Astrocyte (in vitro differentiated cells and primary cell): Measurements from ENCODE around the gene PDE1C. TPM values are rescaled to one million over a fixed set of nuclear protein-coding genes. Genes with fewer than 3 reads are reported as not detected.

Experiments used
- DNase-seq: peaks from one replicate; pipeline ENCODE4 v3.0.0-alpha.2; 2010; ENCODE audit warnings: low read depth
- FAIRE-seq: peaks from 2 replicates; lab custom pipeline; 2011; peaks lifted over from hg19 to GRCh38; lab: Jason Lieb, UNC
- H2AFZ ChIP-seq: 2 replicates; pipeline ENCODE4 v1.6.0; 2012; ENCODE audit warnings: low read depth, low read length, inconsistent platforms
- H3K27ac ChIP-seq: 2 replicates; pipeline ENCODE4 v1.5.1; 2011; ENCODE audit warnings: low read depth, low read length, inconsistent platforms
- H3K27me3 ChIP-seq: 2 replicates; pipeline ENCODE4 v1.6.0; 2011; ENCODE audit warnings: low read length, inconsistent platforms; ENCODE audit not compliant: insufficient read depth
- H3K36me3 ChIP-seq: 2 replicates; pipeline ENCODE4 v1.5.1; 2011; ENCODE audit warnings: low read length, inconsistent platforms; ENCODE audit not compliant: insufficient read depth
- H3K4me1 ChIP-seq: 2 replicates; pipeline ENCODE4 v1.5.1; 2011; ENCODE audit warnings: low read length, inconsistent platforms; ENCODE audit not compliant: insufficient read depth
- H3K4me2 ChIP-seq: 2 replicates; pipeline ENCODE4 v1.6.0; 2012; ENCODE audit warnings: low read length, inconsistent platforms
- H3K4me3 ChIP-seq: 2 replicates; pipeline ENCODE4 v1.5.1; 2011; ENCODE audit warnings: low read depth, mild to moderate bottlenecking, low read length, inconsistent platforms; ENCODE audit not compliant: insufficient read depth
- H3K79me2 ChIP-seq: 2 replicates; pipeline ENCODE4 v1.6.0; 2012; ENCODE audit warnings: mild to moderate bottlenecking, low read length, inconsistent platforms; ENCODE audit not compliant: insufficient read depth
- H3K9ac ChIP-seq: 2 replicates; pipeline ENCODE4 v1.6.0; 2012; ENCODE audit warnings: mild to moderate bottlenecking, low read length, inconsistent platforms
- H3K9me3 ChIP-seq: 2 replicates; pipeline ENCODE4 v1.5.1; 2012; ENCODE audit warnings: low read depth, mild to moderate bottlenecking, low read length, inconsistent platforms; ENCODE audit not compliant: insufficient read depth
- H4K20me1 ChIP-seq: 2 replicates; pipeline ENCODE4 v1.6.0; 2012; ENCODE audit warnings: low read length, inconsistent platforms; ENCODE audit not compliant: insufficient read depth
- H3K27ac Mint-ChIP-seq: one replicate; pipeline ENCODE4 v1.8.0; 2021; ENCODE audit warnings: mild to moderate bottlenecking, mixed read lengths; ENCODE audit not compliant: unreplicated experiment
- H3K27me3 Mint-ChIP-seq: one replicate; pipeline ENCODE4 v1.8.0; 2021; ENCODE audit warnings: low read depth, mixed read lengths; ENCODE audit not compliant: unreplicated experiment
- H3K36me3 Mint-ChIP-seq: one replicate; pipeline ENCODE4 v1.8.0; 2021; ENCODE audit warnings: low read depth, mixed read lengths; ENCODE audit not compliant: unreplicated experiment
- H3K4me1 Mint-ChIP-seq: one replicate; pipeline ENCODE4 v1.8.0; 2021; ENCODE audit warnings: low read depth, mixed read lengths; ENCODE audit not compliant: unreplicated experiment
- H3K4me3 Mint-ChIP-seq: one replicate; pipeline ENCODE4 v1.8.0; 2021; ENCODE audit warnings: mild to moderate bottlenecking, moderate library complexity, mixed read lengths; ENCODE audit not compliant: unreplicated experiment
- H3K9me3 Mint-ChIP-seq: one replicate; pipeline ENCODE4 v1.8.0; 2021; ENCODE audit warnings: mild to moderate bottlenecking, mixed read lengths; ENCODE audit not compliant: unreplicated experiment
- EZH2 ChIP-seq: IDR thresholded peaks from 2 replicates; pipeline ENCODE4 v1.6.1; 2012; ENCODE audit warnings: mild to moderate bottlenecking, low read length, inconsistent platforms; ENCODE audit not compliant: insufficient read depth
- total RNA-seq: library from RNA; stranded (reverse); gene quantifications from 2 replicates; pipeline ENCODE4 v1.2.1, GENCODE V29; 2021
- TF ChIP-seq, protein P1 (sequence below): IDR thresholded peaks from 2 replicates; pipeline ENCODE4 v1.5.1; 2011; ENCODE audit warnings: low read depth, mild to moderate bottlenecking, inconsistent platforms, low read length, moderate library complexity; ENCODE audit not compliant: insufficient read depth

PDE1C gene
- total RNA-seq, 1 donor from 2014 or later, result 31.6 TPM

DNA sequence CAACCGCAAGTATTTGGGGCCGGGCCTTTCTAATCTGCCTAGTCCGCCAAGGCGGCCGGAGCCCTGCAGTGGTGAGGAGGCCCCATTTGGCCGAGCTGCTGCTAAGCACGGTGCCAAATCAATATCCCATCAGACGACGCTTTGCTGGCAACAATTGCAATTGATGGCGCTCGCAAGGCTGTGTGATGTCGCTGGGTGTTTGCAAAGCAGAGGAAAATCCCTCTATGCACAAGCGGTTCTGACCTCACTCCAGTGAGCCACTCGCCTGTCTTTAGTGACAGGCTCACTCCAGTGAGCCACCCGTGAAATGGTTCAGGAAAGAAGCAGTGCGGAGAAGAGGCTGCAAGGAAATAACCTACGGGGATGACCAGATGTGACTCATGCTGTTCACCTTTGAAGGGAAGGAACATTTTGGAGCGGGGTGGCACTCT is 18.3 kb upstream of the PDE1C start:
- Histone ChIP-seq H3K9me3 (peaks cover 3% of the 10 kb centered on the region), H3K27me3 (no peaks in the 10 kb centered on the region), H3K9ac (no peak overlapping the region), H2AFZ (peak overlapping the region; percentile 47), H3K4me2 (peak overlapping the region; percentile 70), H3K27ac (no peak overlapping the region), H3K4me1 (peaks cover 12% of the 10 kb centered on the region), H3K36me3 (no peaks in the 10 kb centered on the region), H3K4me3 (peak overlapping the region; percentile 13), H3K79me2 (no peaks in the 10 kb centered on the region), H4K20me1 (no peaks in the 10 kb centered on the region)
- Mint-ChIP-seq H3K9me3 (peaks cover 4% of the 10 kb centered on the region), H3K4me1 (peaks cover 17% of the 10 kb centered on the region), H3K27ac (no peak overlapping the region), H3K27me3 (peaks cover 6% of the 10 kb centered on the region), H3K36me3 (no peaks in the 10 kb centered on the region), H3K4me3 (no peak overlapping the region)
- DNase-seq (peak; percentile 46), FAIRE-seq (no peak)
- TF ChIP-seq EZH2, result no peak
- TF ChIP-seq, protein P1, sequence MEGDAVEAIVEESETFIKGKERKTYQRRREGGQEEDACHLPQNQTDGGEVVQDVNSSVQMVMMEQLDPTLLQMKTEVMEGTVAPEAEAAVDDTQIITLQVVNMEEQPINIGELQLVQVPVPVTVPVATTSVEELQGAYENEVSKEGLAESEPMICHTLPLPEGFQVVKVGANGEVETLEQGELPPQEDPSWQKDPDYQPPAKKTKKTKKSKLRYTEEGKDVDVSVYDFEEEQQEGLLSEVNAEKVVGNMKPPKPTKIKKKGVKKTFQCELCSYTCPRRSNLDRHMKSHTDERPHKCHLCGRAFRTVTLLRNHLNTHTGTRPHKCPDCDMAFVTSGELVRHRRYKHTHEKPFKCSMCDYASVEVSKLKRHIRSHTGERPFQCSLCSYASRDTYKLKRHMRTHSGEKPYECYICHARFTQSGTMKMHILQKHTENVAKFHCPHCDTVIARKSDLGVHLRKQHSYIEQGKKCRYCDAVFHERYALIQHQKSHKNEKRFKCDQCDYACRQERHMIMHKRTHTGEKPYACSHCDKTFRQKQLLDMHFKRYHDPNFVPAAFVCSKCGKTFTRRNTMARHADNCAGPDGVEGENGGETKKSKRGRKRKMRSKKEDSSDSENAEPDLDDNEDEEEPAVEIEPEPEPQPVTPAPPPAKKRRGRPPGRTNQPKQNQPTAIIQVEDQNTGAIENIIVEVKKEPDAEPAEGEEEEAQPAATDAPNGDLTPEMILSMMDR, result no peak

DNA sequence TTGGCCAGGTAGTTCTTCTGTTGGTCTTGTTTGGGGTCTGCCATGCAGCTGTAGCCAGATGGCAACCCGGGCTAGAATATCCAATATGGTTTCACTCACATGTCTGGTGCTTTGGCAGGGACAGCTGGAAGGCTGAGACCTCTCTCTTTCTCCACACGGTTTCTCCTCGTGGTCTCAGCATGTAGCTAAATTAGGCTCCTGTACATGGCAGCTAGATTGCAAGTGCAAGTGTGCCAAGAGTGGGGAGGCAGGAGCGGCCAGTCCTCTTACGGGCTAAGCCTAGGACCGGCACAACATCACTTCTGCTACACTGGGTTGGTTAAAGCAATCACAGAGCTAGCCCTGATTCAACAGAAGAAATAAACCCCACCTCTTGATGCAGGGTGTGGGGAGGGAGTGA is 9.3 kb upstream of the PDE1C start:
- TF ChIP-seq, protein P1, result no peak
- TF ChIP-seq EZH2, result no peak
- no peaks in the 10 kb centered on the region for H3K9me3 ChIP-seq
- H3K4me1 ChIP-seq, result no peaks in the 10 kb centered on the region
- no peak overlapping the region for H3K27ac ChIP-seq
- H3K79me2 ChIP-seq, result no peaks in the 10 kb centered on the region
- no peaks in the 10 kb centered on the region for H3K36me3 Mint-ChIP-seq
- H3K4me3 ChIP-seq, result no peak overlapping the region
- no peaks in the 10 kb centered on the region for H4K20me1 ChIP-seq
- H3K27me3 Mint-ChIP-seq, result peaks cover 5% of the 10 kb centered on the region
- H3K27me3 ChIP-seq, result no peaks in the 10 kb centered on the region
- H3K9me3 Mint-ChIP-seq, result peaks cover 14% of the 10 kb centered on the region
- FAIRE-seq (no peak), DNase-seq (no peak)
- H3K27ac Mint-ChIP-seq, result no peak overlapping the region
- H3K4me1 Mint-ChIP-seq, result no peaks in the 10 kb centered on the region
- no peaks in the 10 kb centered on the region for H3K36me3 ChIP-seq
- no peak overlapping the region for H3K9ac ChIP-seq
- H2AFZ ChIP-seq, result no peak overlapping the region
- no peak overlapping the region for H3K4me3 Mint-ChIP-seq
- no peak overlapping the region for H3K4me2 ChIP-seq

DNA sequence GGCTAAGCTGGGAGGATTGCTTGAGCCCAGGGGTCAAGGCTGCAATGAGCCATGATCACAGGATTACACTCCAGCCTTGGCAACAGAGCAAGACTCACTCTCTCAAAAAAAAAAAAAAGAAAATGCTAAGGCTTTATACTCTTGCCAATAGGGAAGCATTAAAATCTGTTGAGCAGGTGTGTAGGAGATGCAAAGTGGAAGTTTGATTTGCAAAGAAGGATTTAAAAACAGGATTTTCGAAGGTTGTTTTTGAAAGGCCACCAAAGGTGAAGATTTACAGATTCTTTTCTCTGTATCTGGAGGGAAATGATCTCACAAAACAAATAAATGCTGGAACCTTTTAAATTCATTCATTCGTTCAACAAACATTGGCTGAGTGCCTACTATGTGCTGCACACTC is 8.6 kb upstream of the PDE1C start:
- TF ChIP-seq, protein P1, result no peak
- TF ChIP-seq EZH2, result no peak
- DNase-seq (no peak), FAIRE-seq (no peak)
- Histone ChIP-seq H3K36me3 (no peaks in the 10 kb centered on the region), H2AFZ (no peak overlapping the region), H3K4me1 (no peaks in the 10 kb centered on the region), H3K27ac (no peak overlapping the region), H3K4me2 (no peak overlapping the region), H3K9me3 (no peaks in the 10 kb centered on the region), H4K20me1 (no peaks in the 10 kb centered on the region), H3K79me2 (no peaks in the 10 kb centered on the region), H3K4me3 (no peak overlapping the region), H3K27me3 (no peaks in the 10 kb centered on the region), H3K9ac (no peak overlapping the region)
- Mint-ChIP-seq H3K27ac (no peak overlapping the region), H3K4me3 (no peak overlapping the region), H3K27me3 (peaks cover 7% of the 10 kb centered on the region), H3K9me3 (peaks cover 14% of the 10 kb centered on the region), H3K4me1 (no peaks in the 10 kb centered on the region), H3K36me3 (no peaks in the 10 kb centered on the region)
